ENCODE data around the gene ZNF143. TPM values are rescaled to one million over a fixed set of nuclear protein-coding genes. Genes with fewer than 3 reads are reported as not detected.

Gene ZNF143
- total RNA-seq, 1 donor from 2014 or later: 19.2 TPM

DNA sequence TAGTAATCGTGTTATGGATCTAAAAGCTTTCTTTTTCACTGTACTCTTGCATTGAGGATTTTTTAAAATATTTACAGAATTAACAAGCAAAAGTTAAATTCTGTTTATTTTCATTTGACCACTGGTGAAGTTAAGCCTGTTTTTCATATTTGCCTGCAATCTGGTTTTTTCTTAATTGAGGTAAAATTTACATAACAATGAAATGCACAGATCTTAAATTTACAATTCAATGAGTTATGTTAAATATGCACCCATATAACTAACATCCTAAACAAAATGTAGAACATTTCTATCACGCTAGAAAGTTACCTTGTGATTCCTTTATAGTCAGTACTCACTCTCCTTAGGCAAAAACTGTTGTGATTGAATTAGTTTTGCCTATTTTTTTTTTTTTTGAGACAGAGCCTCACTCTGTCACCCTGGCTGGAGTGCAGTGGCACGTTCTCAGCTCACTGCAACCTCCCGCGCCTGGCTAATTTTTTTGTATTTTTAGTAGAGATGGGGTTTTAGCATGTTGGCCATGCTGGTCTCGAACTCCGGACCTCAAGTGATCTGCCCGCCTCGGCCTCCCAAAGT is 58.1 kb downstream of the ZNF143 start:
- H3K4me3 ChIP-seq (ENCODE audit: low read depth, low read length): no peak overlapping the region
- no peak for DNase-seq (ENCODE audit: low read depth)
- TF ChIP-seq, protein P1, sequence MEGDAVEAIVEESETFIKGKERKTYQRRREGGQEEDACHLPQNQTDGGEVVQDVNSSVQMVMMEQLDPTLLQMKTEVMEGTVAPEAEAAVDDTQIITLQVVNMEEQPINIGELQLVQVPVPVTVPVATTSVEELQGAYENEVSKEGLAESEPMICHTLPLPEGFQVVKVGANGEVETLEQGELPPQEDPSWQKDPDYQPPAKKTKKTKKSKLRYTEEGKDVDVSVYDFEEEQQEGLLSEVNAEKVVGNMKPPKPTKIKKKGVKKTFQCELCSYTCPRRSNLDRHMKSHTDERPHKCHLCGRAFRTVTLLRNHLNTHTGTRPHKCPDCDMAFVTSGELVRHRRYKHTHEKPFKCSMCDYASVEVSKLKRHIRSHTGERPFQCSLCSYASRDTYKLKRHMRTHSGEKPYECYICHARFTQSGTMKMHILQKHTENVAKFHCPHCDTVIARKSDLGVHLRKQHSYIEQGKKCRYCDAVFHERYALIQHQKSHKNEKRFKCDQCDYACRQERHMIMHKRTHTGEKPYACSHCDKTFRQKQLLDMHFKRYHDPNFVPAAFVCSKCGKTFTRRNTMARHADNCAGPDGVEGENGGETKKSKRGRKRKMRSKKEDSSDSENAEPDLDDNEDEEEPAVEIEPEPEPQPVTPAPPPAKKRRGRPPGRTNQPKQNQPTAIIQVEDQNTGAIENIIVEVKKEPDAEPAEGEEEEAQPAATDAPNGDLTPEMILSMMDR (IDR thresholded peaks at IDR 0.05; ENCODE audit: insufficient read depth, low read length, poor library complexity, severe bottlenecking): no peak
- H3K36me3 ChIP-seq (ENCODE audit: control insufficient read depth, insufficient read depth, low read length): no peaks in the 10 kb centered on the region
- no peaks in the 10 kb centered on the region for H3K27me3 ChIP-seq (ENCODE audit: control insufficient read depth, insufficient read depth, low read length)

DNA sequence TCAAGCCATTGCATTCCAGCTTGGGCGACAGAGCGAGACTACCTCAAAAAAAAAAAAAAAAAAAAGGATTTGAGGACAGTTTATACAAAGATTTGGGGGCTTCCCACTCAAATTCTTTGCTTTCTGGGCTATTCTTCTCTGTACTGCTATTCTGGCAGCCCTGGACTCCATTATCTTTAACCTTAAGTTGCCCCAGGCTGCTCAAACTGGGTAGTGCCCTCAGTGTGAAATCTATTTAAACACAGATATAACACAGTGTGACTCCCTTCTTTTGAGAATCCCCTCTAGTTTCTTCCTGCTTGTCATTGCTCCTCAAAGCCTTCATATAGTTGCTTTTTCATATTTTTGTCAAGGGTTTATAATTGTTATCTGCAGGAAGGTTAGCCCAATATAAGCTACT is 63.2 kb downstream of the ZNF143 start:
- TF ChIP-seq, protein P1 (IDR thresholded peaks at IDR 0.05; ENCODE audit: insufficient read depth, low read length, poor library complexity, severe bottlenecking): no peak
- H3K4me3 ChIP-seq (ENCODE audit: low read depth, low read length): no peak overlapping the region
- DNase-seq (ENCODE audit: low read depth): no peak
- H3K27me3 ChIP-seq (ENCODE audit: control insufficient read depth, insufficient read depth, low read length): no peaks in the 10 kb centered on the region
- H3K36me3 ChIP-seq (ENCODE audit: control insufficient read depth, insufficient read depth, low read length): no peaks in the 10 kb centered on the region

DNA sequence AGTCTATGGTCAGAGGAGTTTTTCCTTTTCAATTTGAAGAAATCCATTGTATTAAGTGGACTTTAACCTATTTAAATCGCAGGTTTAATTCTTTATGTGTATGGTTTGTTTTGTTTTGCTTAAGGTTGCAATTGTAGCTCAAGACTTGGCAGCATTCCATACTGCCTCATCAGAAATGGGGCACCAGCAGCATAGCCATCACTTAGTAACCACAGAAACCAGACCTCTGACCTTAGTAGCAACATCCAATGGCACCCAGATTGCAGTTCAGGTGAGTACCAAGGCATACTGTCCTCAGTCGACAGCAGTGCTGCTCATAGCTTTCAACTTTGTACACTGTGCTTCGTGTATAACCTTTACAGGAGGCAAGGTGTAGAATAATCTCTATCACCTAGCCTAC is 64.3 kb downstream of the ZNF143 start:
- Histone ChIP-seq H3K36me3 (ENCODE audit: control insufficient read depth, insufficient read depth, low read length) (no peaks in the 10 kb centered on the region), H3K4me3 (ENCODE audit: low read depth, low read length) (no peak overlapping the region), H3K27me3 (ENCODE audit: control insufficient read depth, insufficient read depth, low read length) (no peaks in the 10 kb centered on the region)
- TF ChIP-seq, protein P1 (IDR thresholded peaks at IDR 0.05; ENCODE audit: insufficient read depth, low read length, poor library complexity, severe bottlenecking): no peak
- no peak for DNase-seq (ENCODE audit: low read depth)

DNA sequence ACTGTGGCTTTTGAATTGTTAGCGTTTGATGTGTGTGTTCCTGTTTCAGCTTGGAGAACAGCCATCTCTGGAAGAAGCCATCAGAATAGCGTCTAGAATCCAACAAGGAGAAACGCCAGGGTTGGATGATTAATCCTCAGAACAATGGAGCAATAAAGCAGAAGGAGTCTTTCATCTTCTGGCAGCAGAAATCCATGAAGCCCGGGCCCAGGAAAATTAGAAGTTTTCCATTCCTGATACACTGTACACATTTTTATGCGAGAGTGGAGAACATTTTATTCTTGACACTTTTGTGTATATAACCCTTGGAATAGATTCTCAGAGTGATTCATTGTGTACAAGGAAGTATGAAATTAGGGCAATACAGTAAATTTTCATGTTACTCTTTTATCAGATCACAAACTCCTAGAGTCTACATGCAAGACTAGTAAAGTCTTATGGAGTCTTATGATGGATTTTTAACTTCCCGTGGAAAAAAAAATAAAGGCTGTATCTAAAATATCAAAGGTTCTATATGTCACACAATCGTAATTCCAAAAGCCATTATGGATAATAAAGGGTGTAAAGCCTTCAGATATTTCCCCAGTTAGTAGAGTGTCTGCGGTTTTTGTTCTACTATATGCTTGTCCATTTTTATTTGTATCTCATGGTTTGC is 66.8 kb downstream of the ZNF143 start:
- TF ChIP-seq, protein P1 (IDR thresholded peaks at IDR 0.05; ENCODE audit: insufficient read depth, low read length, poor library complexity, severe bottlenecking): no peak
- Histone ChIP-seq H3K36me3 (ENCODE audit: control insufficient read depth, insufficient read depth, low read length) (no peaks in the 10 kb centered on the region), H3K27me3 (ENCODE audit: control insufficient read depth, insufficient read depth, low read length) (no peaks in the 10 kb centered on the region), H3K4me3 (ENCODE audit: low read depth, low read length) (no peak overlapping the region)
- DNase-seq (ENCODE audit: low read depth): no peak

DNA sequence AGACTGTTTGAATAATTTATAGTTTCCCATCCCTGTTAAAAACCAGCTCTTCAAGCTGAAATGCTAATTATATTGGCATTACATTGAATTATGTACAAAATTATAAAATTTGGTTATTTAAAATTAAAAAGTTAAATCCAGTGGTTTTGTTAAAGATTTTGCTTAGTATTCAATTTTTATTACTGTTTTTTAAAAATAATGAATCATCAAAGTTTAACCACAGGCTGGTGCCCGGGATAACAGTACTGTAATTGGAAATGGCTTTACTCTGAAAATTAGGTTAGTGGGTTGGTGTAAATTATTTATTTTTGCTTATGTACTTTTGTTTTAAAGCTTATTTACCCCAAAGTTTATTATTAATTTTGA is 67.3 kb downstream of the ZNF143 start:
- no peaks in the 10 kb centered on the region for H3K36me3 ChIP-seq (ENCODE audit: control insufficient read depth, insufficient read depth, low read length)
- H3K4me3 ChIP-seq (ENCODE audit: low read depth, low read length): no peak overlapping the region
- no peaks in the 10 kb centered on the region for H3K27me3 ChIP-seq (ENCODE audit: control insufficient read depth, insufficient read depth, low read length)
- DNase-seq (ENCODE audit: low read depth): no peak
- TF ChIP-seq, protein P1 (IDR thresholded peaks at IDR 0.05; ENCODE audit: insufficient read depth, low read length, poor library complexity, severe bottlenecking): no peak
